Measurements from ENCODE around the gene HMG20B. TPM values are rescaled to one million over a fixed set of nuclear protein-coding genes. Genes with fewer than 3 reads are reported as not detected.

HMG20B gene
- total RNA-seq, 3 donors from 2014 or later, result 120 to 142 (median 127) TPM

- intact Hi-C loops (cut with DNase I; ENCODE audit: low total_unique reads), result loop anchor here (5.0 kb wide), 1 partner anchor 70 kb away; no protein-coding TSS in a partner anchor
- DNase-seq (ENCODE audit: low spot score in 2 of 2), result no peak
- no peaks in the 10 kb centered on the region for H3K27me3 ChIP-seq
Observed at GRCh38 chr19:3617463-3617862, 44.7 kb downstream of the HMG20B start.

GRCh38 chr19:3618144-3618810 lies 45.5 kb downstream of the HMG20B start:
- Histone ChIP-seq H3K36me3 (peaks cover 4% of the 10 kb centered on the region), H3K27me3 (no peaks in the 10 kb centered on the region), H3K4me3 (peak overlapping the region in 1 of 3 donors; percentile 39), H3K4me1 (no peaks in the 10 kb centered on the region), H3K27ac (no peak overlapping the region), H3K9me3 (no peaks in the 10 kb centered on the region)
- intact Hi-C loops (cut with DNase I; ENCODE audit: low total_unique reads), result loop anchor here (5.0 kb wide), 1 partner anchor 71 kb away; no protein-coding TSS in a partner anchor
- peak; percentile 82 to 93 (median 84) for TF ChIP-seq CTCF (IDR thresholded peaks at IDR 0.05)
- TF ChIP-seq POLR2AphosphoS5 (IDR thresholded peaks at IDR 0.05), result no peak
- DNase-seq (ENCODE audit: low spot score in 2 of 2), result no peak

More at GRCh38 chr19:3617463-3617862, 44.7 kb downstream of the HMG20B start:
- Histone ChIP-seq H3K4me1 (no peaks in the 10 kb centered on the region), H3K9me3 (no peaks in the 10 kb centered on the region), H3K4me3 (no peak overlapping the region), H3K36me3 (peaks cover 9% of the 10 kb centered on the region), H3K27ac (no peak overlapping the region)
- no peak for TF ChIP-seq POLR2A (IDR thresholded peaks at IDR 0.05)
- TF ChIP-seq POLR2AphosphoS5 (IDR thresholded peaks at IDR 0.05), result no peak
- no peak for TF ChIP-seq CTCF (IDR thresholded peaks at IDR 0.05)

- Histone ChIP-seq H3K27me3 (no peaks in the 10 kb centered on the region), H3K36me3 (no peaks in the 10 kb centered on the region), H3K4me1 (no peaks in the 10 kb centered on the region), H3K9me3 (no peaks in the 10 kb centered on the region), H3K4me3 (no peak overlapping the region), H3K27ac (no peak overlapping the region)
- DNase-seq (ENCODE audit: low spot score in 2 of 2), result no peak
- no peak for TF ChIP-seq POLR2A (IDR thresholded peaks at IDR 0.05)
- no peak for TF ChIP-seq POLR2AphosphoS5 (IDR thresholded peaks at IDR 0.05)
- no peak for TF ChIP-seq CTCF (IDR thresholded peaks at IDR 0.05)
- intact Hi-C loops (cut with DNase I; ENCODE audit: low total_unique reads), result loop anchor here (5.0 kb wide), 1 partner anchor 72 kb away; no protein-coding TSS in a partner anchor
Observed at GRCh38 chr19:3618811-3619630, 46.3 kb downstream of the HMG20B start.

- intact Hi-C loops (cut with DNase I; ENCODE audit: low total_unique reads), result loop anchor here (5.0 kb wide), 1 partner anchor 72 kb away; no protein-coding TSS in a partner anchor
- Histone ChIP-seq H3K4me3 (no peak overlapping the region), H3K36me3 (no peaks in the 10 kb centered on the region), H3K9me3 (no peaks in the 10 kb centered on the region), H3K27me3 (no peaks in the 10 kb centered on the region), H3K4me1 (no peaks in the 10 kb centered on the region), H3K27ac (no peak overlapping the region)
- TF ChIP-seq POLR2A (IDR thresholded peaks at IDR 0.05) (no peak), CTCF (IDR thresholded peaks at IDR 0.05) (no peak), POLR2AphosphoS5 (IDR thresholded peaks at IDR 0.05) (no peak)
- DNase-seq (ENCODE audit: low spot score in 2 of 2), result no peak
Observed at GRCh38 chr19:3619631-3620012, 46.9 kb downstream of the HMG20B start.
